ENCODE data around the gene LRP1B.

DNA sequence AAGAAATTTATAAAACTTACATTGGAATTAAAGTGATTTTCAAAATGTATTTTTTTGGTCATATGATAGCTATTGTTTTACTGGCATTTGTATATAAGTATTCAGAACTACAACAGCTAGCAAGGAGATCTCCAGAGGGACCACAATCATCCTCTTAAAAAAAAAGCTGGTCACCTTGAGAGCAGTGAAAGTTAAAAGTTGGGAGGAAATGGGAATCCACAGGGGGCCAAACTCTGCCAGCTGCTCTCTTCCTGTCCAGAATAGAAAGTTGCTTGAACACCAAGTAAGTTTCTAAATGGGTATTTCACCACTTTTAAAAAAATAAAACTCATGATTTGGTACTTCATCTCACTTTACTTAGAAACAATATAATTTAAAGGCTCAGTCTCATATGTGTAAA is 1025.1 kb downstream of the LRP1B start:
- TF ChIP-seq CTCF (conservative IDR thresholded peaks at IDR 0.05; ENCODE audit: low read length) (no peak), EZH2phosphoT487 (IDR thresholded peaks at IDR 0.05; ENCODE audit: borderline replicate concordance) (no peak)
